Measurements from ENCODE around the gene SEMA5A. TPM values are rescaled to one million over a fixed set of nuclear protein-coding genes. Genes with fewer than 3 reads are reported as not detected.
"Not testable (repeated sequence)": the region's sequence is repeated elsewhere in the genome, so short reads cannot be mapped to it uniquely, and the experiment has no call there.

Gene SEMA5A
- total RNA-seq, 1 donor from 2014 or later, result 43.2 TPM

- DNase-seq, result no peak
- Histone ChIP-seq H3K4me3 (no peak overlapping the region), H3K4me1 (no peaks in the 10 kb centered on the region), H3K9me3 (replicated peaks) (no peaks in the 10 kb centered on the region), H3K27ac (replicated peaks) (no peak overlapping the region), H3K36me3 (no peaks in the 10 kb centered on the region), H3K27me3 (ENCODE audit: low read depth) (no peaks in the 10 kb centered on the region)
- intact Hi-C loops (cut with micrococcal nuclease), result no loop called here
- TF ChIP-seq CTCF (IDR thresholded peaks at IDR 0.05; ENCODE audit: borderline replicate concordance), result no peak
Measured at GRCh38 chr5:9408964-9409363, 136.9 kb downstream of the SEMA5A start.

- no peak for TF ChIP-seq CTCF (IDR thresholded peaks at IDR 0.05; ENCODE audit: borderline replicate concordance)
- Histone ChIP-seq H3K4me1 (no peaks in the 10 kb centered on the region), H3K27ac (replicated peaks) (no peak overlapping the region), H3K9me3 (replicated peaks) (no peaks in the 10 kb centered on the region), H3K4me3 (no peak overlapping the region), H3K27me3 (ENCODE audit: low read depth) (no peaks in the 10 kb centered on the region), H3K36me3 (no peaks in the 10 kb centered on the region)
- intact Hi-C loops (cut with micrococcal nuclease), result no loop called here
- DNase-seq, result no peak
Measured at GRCh38 chr5:9405196-9405754, 140.6 kb downstream of the SEMA5A start.

GRCh38 chr5:9401786-9402472 is 143.9 kb downstream of the SEMA5A start:
- intact Hi-C loops (cut with micrococcal nuclease), result no loop called here
- Histone ChIP-seq H3K4me1 (peaks cover 9% of the 10 kb centered on the region), H3K9me3 (replicated peaks) (peaks cover 6% of the 10 kb centered on the region), H3K36me3 (no peaks in the 10 kb centered on the region), H3K4me3 (no peak overlapping the region), H3K27me3 (ENCODE audit: low read depth) (no peaks in the 10 kb centered on the region), H3K27ac (replicated peaks) (no peak overlapping the region)
- no peak for TF ChIP-seq CTCF (IDR thresholded peaks at IDR 0.05; ENCODE audit: borderline replicate concordance)
- DNase-seq, result no peak

DNA sequence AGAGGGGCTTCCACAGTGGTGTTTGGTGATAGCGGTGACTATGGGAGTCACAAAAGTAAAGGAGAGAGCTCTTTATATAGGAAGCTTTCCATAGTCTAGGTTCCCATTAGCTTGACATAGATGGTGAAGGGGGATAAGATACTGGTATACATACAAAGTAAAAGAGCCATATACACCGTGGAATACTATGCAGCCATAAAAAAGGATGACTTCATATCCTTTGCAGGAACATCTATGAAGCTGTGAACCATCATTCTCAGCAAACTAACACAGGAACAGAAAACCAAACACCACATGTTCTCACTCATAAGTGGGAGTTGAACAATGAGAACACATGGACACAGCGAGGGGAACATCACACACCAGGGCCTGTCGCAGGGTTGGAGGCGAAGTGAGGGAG is 146.1 kb downstream of the SEMA5A start:
- DNase-seq; H3K4me1 ChIP-seq; intact Hi-C loops (cut with micrococcal nuclease); H3K9me3 ChIP-seq (replicated peaks); H3K36me3 ChIP-seq; H3K4me3 ChIP-seq; H3K27me3 ChIP-seq (ENCODE audit: low read depth); H3K27ac ChIP-seq (replicated peaks): not testable (repeated sequence)

GRCh38 chr5:9399094-9399493 is 146.8 kb downstream of the SEMA5A start:
- no peak overlapping the region for H3K27ac ChIP-seq (replicated peaks)
- no peaks in the 10 kb centered on the region for H3K27me3 ChIP-seq (ENCODE audit: low read depth)
- intact Hi-C loops (cut with micrococcal nuclease), result no loop called here
- H3K4me1 ChIP-seq, result peaks cover 9% of the 10 kb centered on the region
- no peak for TF ChIP-seq CTCF (IDR thresholded peaks at IDR 0.05; ENCODE audit: borderline replicate concordance)
- no peaks in the 10 kb centered on the region for H3K36me3 ChIP-seq
- no peak for DNase-seq
- H3K4me3 ChIP-seq, result no peak overlapping the region
- peaks cover 6% of the 10 kb centered on the region for H3K9me3 ChIP-seq (replicated peaks)

GRCh38 chr5:9398227-9398626 is 147.6 kb downstream of the SEMA5A start:
- intact Hi-C loops (cut with micrococcal nuclease), result no loop called here
- no peak for TF ChIP-seq CTCF (IDR thresholded peaks at IDR 0.05; ENCODE audit: borderline replicate concordance)
- Histone ChIP-seq H3K27ac (replicated peaks) (no peak overlapping the region), H3K4me1 (peaks cover 15% of the 10 kb centered on the region), H3K9me3 (replicated peaks) (peaks cover 6% of the 10 kb centered on the region), H3K36me3 (no peaks in the 10 kb centered on the region), H3K4me3 (no peak overlapping the region), H3K27me3 (ENCODE audit: low read depth) (no peaks in the 10 kb centered on the region)
- DNase-seq, result no peak
